Brain microvascular endothelial cell (primary cell): ENCODE measurements around the gene POLR1A.
A peak's percentile ranks its signal among the peaks of the same experiment; 100 is the strongest.

ENCODE experiments used
- DNase-seq: peaks from one replicate; pipeline ENCODE4 v3.0.0-alpha.2; 2020
- H3K27ac ChIP-seq: fragments of 250-450 bp; sonication (Bioruptor Pico); 2 replicates; pipeline ENCODE4 v1.5.1; 2020; ENCODE audit warnings: mild to moderate bottlenecking, moderate library complexity
- H3K27me3 ChIP-seq: fragments of 250-450 bp; sonication (Bioruptor Pico); replicated peaks from 2 replicates; pipeline ENCODE4 v1.5.1; 2020; ENCODE audit warnings: mild to moderate bottlenecking
- H3K36me3 ChIP-seq: fragments of 250-450 bp; sonication (Bioruptor Pico); replicated peaks from 2 replicates; pipeline ENCODE4 v1.5.1; 2020; ENCODE audit warnings: mild to moderate bottlenecking
- H3K4me3 ChIP-seq: 2 replicates; pipeline ENCODE4 v1.5.1; 2011; ENCODE audit warnings: low read depth, mild to moderate bottlenecking, control low read depth, low read length, moderate library complexity
- CTCF ChIP-seq: IDR thresholded peaks from 2 replicates; pipeline ENCODE4 v1.5.1; 2011; ENCODE audit warnings: low read depth, mild to moderate bottlenecking, moderate library complexity, low read length, control low read depth, inconsistent platforms; ENCODE audit errors: missing control alignments
- in situ Hi-C: cut with HindIII; loops from 2 replicates; pipeline ENCODE4 v1.10.0; 2017; ENCODE audit warnings: low sequenced_read_pairs, low pct_ligation_motif_present

Gene POLR1A

DNA sequence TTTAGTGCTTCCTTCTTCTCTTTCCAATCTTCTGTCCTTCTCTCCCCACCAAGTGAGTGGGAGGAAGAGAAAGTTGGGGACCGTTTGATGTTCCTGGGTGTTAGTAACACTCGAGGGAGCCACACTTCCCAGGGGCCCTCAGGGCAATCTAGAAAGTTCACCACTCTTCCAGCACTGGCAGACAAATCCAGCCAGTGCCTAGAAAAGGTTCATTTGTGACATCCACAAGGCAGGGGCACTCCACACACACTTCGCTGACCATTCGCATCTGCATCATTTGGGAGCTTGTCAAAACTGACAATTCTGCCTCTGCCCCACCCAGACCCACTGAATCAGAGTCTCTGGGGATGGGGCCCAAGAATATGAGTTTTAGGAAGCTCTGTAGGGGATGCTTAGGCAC lies 130.1 kb downstream of the POLR1A start:
- no peak for TF ChIP-seq CTCF
- Histone ChIP-seq H3K27me3 (no peaks in the 10 kb centered on the region), H3K4me3 (no peak overlapping the region), H3K27ac (no peak overlapping the region), H3K36me3 (no peaks in the 10 kb centered on the region)
- in situ Hi-C loops, result no loop called here
- DNase-seq, result no peak

GRCh38 chr2:85974390-85974789 lies 131.3 kb downstream of the POLR1A start:
- TF ChIP-seq CTCF, result no peak
- DNase-seq, result no peak
- H3K36me3 ChIP-seq, result no peaks in the 10 kb centered on the region
- no peaks in the 10 kb centered on the region for H3K27me3 ChIP-seq
- in situ Hi-C loops, result no loop called here
- no peak overlapping the region for H3K27ac ChIP-seq
- H3K4me3 ChIP-seq, result no peak overlapping the region

GRCh38 chr2:85972355-85972754 lies 133.3 kb downstream of the POLR1A start:
- DNase-seq, result no peak
- no peaks in the 10 kb centered on the region for H3K27me3 ChIP-seq
- TF ChIP-seq CTCF, result no peak
- H3K27ac ChIP-seq, result no peak overlapping the region
- H3K36me3 ChIP-seq, result no peaks in the 10 kb centered on the region
- in situ Hi-C loops, result no loop called here
- no peak overlapping the region for H3K4me3 ChIP-seq

- DNase-seq, result peak; percentile 11
- in situ Hi-C loops, result no loop called here
These were observed 134.3 kb downstream of the POLR1A start for GRCh38 chr2:85971366-85971765.

More at GRCh38 chr2:85971366-85971765, 134.3 kb downstream of the POLR1A start:
- no peak overlapping the region for H3K27ac ChIP-seq
- H3K4me3 ChIP-seq, result no peak overlapping the region
- H3K27me3 ChIP-seq, result no peaks in the 10 kb centered on the region
- H3K36me3 ChIP-seq, result no peaks in the 10 kb centered on the region
- TF ChIP-seq CTCF, result no peak
